ENCODE data around the gene NDUFV2. TPM values are rescaled to one million over a fixed set of nuclear protein-coding genes. Genes with fewer than 3 reads are reported as not detected.

Gene NDUFV2
- total RNA-seq, 1 experiment from 2014 or later: 194 TPM

- no peaks in the 10 kb centered on the region for H3K36me3 ChIP-seq (ENCODE audit: control insufficient read depth in 1 of 2, insufficient read depth in 2 of 2, low read length in 2 of 2)
- intact Hi-C loops (cut with micrococcal nuclease): no loop called here
Measured at GRCh38 chr18:9181275-9181674, 78.8 kb downstream of the NDUFV2 start.

GRCh38 chr18:9182852-9183399, 80.4 kb downstream of the NDUFV2 start:
- BruUV-seq (replicated peaks): no TSS peak
- intact Hi-C loops (cut with micrococcal nuclease): no loop called here
- POLR2A ChIA-PET: no interaction called here

More at GRCh38 chr18:9181275-9181674, 78.8 kb downstream of the NDUFV2 start:
- H3K27me3 ChIP-seq (ENCODE audit: insufficient read depth, low read length): no peaks in the 10 kb centered on the region
- no peak overlapping the region for H3K27ac ChIP-seq (ENCODE audit: low read depth, low read length)
- no peaks in the 10 kb centered on the region for H3K9me3 ChIP-seq (ENCODE audit: control insufficient read depth in 1 of 2, insufficient read depth in 1 of 2, low read depth in 1 of 2, low read length in 2 of 2)
- no peak overlapping the region for H3K4me3 ChIP-seq (replicated peaks in 1 of 2; ENCODE audit: low read depth in 1 of 2, low read length in 2 of 2)
- DNase-seq (ENCODE audit: low read depth, low spot score) (no peak), ATAC-seq (no peak)
- no peak overlapping the region for H3K9ac ChIP-seq (ENCODE audit: low read length)
- H3K9me2 ChIP-seq (ENCODE audit: insufficient read depth): no peaks in the 10 kb centered on the region
- no peak overlapping the region for H2AFZ ChIP-seq (ENCODE audit: low read depth, low read length, poor library complexity, severe bottlenecking)
- ChIA-PET RAD21 (ENCODE audit: low non-redundant PET in 1 of 2, low total read pairs in 2 of 2, uncharacterized antibody in 2 of 2, unreplicated experiment in 2 of 2) (no interaction called here), CTCF (no interaction called here), POLR2A (no interaction called here)
- H3K79me2 ChIP-seq (ENCODE audit: insufficient read depth, low read length): peaks cover 26% of the 10 kb centered on the region; the same call in 1 of the 2 replicates
- no peak overlapping the region for H3K4me2 ChIP-seq (ENCODE audit: low read length)
- TF ChIP-seq ELF1 (IDR thresholded peaks at IDR 0.05; ENCODE audit: borderline replicate concordance, low read depth) (no peak), CEBPB (IDR thresholded peaks at IDR 0.05; ENCODE audit: low read depth) (no peak)
- no peaks in the 10 kb centered on the region for H3K4me1 ChIP-seq (ENCODE audit: control insufficient read depth in 1 of 2, insufficient read depth in 2 of 2, low read length in 2 of 2)
- no peaks in the 10 kb centered on the region for H4K20me1 ChIP-seq (ENCODE audit: insufficient read depth)
- no TSS peak for BruUV-seq (replicated peaks)

More at GRCh38 chr18:9182852-9183399, 80.4 kb downstream of the NDUFV2 start:
- Histone ChIP-seq H2AFZ (ENCODE audit: low read depth, low read length, poor library complexity, severe bottlenecking) (no peak overlapping the region), H3K9me3 (ENCODE audit: control insufficient read depth in 1 of 2, insufficient read depth in 1 of 2, low read depth in 1 of 2, low read length in 2 of 2) (no peaks in the 10 kb centered on the region), H3K36me3 (ENCODE audit: control insufficient read depth in 1 of 2, insufficient read depth in 2 of 2, low read length in 2 of 2) (no peaks in the 10 kb centered on the region), H3K9me2 (ENCODE audit: insufficient read depth) (no peaks in the 10 kb centered on the region), H4K20me1 (ENCODE audit: insufficient read depth) (no peaks in the 10 kb centered on the region), H3K4me1 (ENCODE audit: control insufficient read depth in 1 of 2, insufficient read depth in 2 of 2, low read length in 2 of 2) (no peaks in the 10 kb centered on the region), H3K79me2 (ENCODE audit: insufficient read depth, low read length) (peaks cover 26% of the 10 kb centered on the region; the same call in 1 of the 2 replicates), H3K4me3 (replicated peaks in 1 of 2; ENCODE audit: low read depth in 1 of 2, low read length in 2 of 2) (no peak overlapping the region), H3K27ac (ENCODE audit: low read depth, low read length) (no peak overlapping the region), H3K27me3 (ENCODE audit: insufficient read depth, low read length) (no peaks in the 10 kb centered on the region), H3K9ac (ENCODE audit: low read length) (no peak overlapping the region), H3K4me2 (ENCODE audit: low read length) (no peak overlapping the region)
- ATAC-seq (no peak), DNase-seq (ENCODE audit: low read depth, low spot score) (no peak)
- TF ChIP-seq, protein P1, sequence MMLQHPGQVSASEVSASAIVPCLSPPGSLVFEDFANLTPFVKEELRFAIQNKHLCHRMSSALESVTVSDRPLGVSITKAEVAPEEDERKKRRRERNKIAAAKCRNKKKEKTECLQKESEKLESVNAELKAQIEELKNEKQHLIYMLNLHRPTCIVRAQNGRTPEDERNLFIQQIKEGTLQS (IDR thresholded peaks at IDR 0.05): no peak
- 0 out of 2 replicates have a peak, but pooled peaks have one; percentile 14 for TF ChIP-seq CEBPB (IDR thresholded peaks at IDR 0.05; ENCODE audit: low read depth)
- ChIA-PET RAD21 (ENCODE audit: low non-redundant PET in 1 of 2, low total read pairs in 2 of 2, uncharacterized antibody in 2 of 2, unreplicated experiment in 2 of 2) (no interaction called here), CTCF (no interaction called here)

Other genes starting within 250 kb of the NDUFV2 start
- gene ANKRD12, start 34.1 kb downstream of the NDUFV2 start, total RNA-seq (2021; ENCODE audit: unreplicated experiment): 23.5 TPM
- gene TWSG1, start 232.1 kb downstream of the NDUFV2 start, total RNA-seq (2021; ENCODE audit: unreplicated experiment): 35.7 TPM